ENCODE data around the gene RFC4.

DNA sequence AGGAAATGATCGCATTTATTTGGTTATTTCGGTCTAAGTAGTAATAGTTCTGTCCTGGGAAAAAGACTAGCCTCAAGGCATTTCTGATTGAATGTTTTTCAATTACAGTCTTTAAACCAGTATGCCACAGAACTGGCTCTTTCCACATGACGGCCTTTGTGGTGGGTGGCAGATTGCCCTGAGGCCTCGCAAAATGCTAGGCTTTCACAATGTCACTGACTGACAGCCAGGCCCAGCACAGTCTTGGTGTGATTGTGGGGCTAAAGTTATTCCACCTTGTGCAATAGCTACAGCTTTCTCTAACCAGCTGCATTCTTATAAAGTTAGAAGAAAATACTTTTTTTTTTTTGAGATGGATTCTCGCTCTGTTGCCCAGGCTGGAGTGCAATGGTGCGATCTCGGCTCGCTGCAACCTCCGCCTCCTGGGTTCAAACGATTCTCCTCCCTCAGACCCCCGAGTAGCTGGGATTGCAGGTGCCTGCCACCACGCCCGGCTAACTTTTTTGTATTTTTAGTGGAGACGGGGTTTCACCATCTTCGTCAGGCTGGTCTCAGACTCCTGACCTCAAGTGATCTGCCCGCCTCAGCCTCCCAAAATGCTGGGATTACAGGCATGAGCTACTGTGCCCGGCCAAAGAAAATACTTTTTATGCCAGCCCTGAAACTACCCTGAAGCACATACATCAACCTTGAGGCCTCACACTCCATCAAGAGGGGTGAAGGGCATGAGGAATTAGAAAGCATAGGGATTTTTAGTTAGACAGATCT, 33.8 kb upstream of the RFC4 start:
- TF ChIP-seq, protein P1, sequence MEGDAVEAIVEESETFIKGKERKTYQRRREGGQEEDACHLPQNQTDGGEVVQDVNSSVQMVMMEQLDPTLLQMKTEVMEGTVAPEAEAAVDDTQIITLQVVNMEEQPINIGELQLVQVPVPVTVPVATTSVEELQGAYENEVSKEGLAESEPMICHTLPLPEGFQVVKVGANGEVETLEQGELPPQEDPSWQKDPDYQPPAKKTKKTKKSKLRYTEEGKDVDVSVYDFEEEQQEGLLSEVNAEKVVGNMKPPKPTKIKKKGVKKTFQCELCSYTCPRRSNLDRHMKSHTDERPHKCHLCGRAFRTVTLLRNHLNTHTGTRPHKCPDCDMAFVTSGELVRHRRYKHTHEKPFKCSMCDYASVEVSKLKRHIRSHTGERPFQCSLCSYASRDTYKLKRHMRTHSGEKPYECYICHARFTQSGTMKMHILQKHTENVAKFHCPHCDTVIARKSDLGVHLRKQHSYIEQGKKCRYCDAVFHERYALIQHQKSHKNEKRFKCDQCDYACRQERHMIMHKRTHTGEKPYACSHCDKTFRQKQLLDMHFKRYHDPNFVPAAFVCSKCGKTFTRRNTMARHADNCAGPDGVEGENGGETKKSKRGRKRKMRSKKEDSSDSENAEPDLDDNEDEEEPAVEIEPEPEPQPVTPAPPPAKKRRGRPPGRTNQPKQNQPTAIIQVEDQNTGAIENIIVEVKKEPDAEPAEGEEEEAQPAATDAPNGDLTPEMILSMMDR (IDR thresholded peaks at IDR 0.05; ENCODE audit: low read length), result no peak
- no peak for TF ChIP-seq EZH2 (optimal IDR thresholded peaks at IDR 0.05; ENCODE audit: low read depth, low read length)
